ENCODE results near the gene STX19. TPM values are rescaled to one million over a fixed set of nuclear protein-coding genes. Genes with fewer than 3 reads are reported as not detected.

Gene STX19
- polyA plus RNA-seq: 0.26 TPM

DNA sequence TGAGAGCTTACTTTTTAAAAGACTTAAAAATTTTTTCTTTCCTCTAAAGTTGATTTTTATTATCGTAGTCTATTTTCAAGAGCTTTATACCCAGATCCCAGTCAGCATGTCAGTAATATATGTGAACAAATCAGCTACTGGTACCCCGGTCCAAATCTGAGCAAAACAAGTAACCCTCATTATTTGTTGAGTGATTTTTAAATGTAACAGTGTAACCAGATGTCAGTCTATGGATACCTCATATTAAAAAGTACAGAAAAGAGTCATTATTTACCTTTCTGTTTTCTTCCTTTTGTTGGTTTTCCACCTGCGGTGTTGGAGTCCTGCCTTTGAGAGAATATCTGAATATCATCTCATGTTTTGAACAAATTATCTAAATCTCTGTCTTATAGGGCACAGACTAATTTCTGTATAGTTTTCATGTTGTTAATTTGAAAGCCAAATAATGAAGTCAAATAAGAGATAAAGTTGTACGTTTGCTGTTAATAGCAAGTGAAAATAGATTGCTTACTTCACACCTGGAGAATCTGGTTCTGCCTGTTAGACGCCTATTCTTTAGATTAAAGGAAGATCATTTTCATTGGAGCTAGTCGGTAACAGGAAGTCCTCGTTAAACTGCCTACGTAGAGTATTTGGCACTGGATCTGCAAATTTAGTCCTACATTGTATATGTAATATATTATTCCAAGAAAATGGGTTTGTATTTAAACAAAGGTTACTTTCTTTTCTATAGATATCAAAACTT, at the start of gene STX19:
Gene STX19 (minus strand): TSS at position 505 of the 745 bp plus-strand sequence. CDS start 13,328 bp downstream, outside the sequence.
- Mint-ChIP-seq H3K36me3 (peaks cover 8% of the 10 kb centered on the region), H3K4me1 (no peaks in the 10 kb centered on the region), H3K9me3 (no peaks in the 10 kb centered on the region), H3K27ac (peak within 1 kb of the TSS in 1 of 3 donors; percentile 44), H3K27me3 (no peaks in the 10 kb centered on the region), H3K4me3 (no peak within 1 kb of the TSS)

DNA sequence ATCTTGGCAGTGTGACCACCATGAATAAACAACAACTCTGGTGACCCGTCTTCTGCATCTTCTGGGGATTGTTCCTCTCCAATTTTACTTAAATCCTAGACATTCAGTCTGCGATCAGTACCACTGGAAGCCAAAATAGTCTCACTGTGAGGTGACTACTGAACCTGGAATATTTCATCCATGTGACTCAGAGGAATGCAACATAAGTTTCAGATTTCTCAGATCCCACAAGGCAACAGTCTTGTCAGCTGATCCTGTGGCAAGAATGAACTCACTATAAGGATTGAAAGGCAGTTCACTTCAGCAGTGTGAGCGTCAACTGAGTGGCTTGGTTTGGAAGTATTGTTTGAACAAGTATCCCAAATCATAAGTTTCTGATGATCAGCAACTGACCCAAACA, 47.7 kb upstream of the STX19 start:
- Mint-ChIP-seq H3K4me1 (peaks cover 22 to 43% (median 41%) of the 10 kb centered on the region in 3 donors), H3K27me3 (no peaks in the 10 kb centered on the region), H3K27ac (no peak overlapping the region), H3K4me3 (no peak overlapping the region), H3K36me3 (peaks cover 16% of the 10 kb centered on the region), H3K9me3 (peaks cover 0 to 2% (median 0%) of the 10 kb centered on the region in 3 donors)

- no peak overlapping the region for H3K27ac Mint-ChIP-seq
- H3K27me3 Mint-ChIP-seq: no peaks in the 10 kb centered on the region
- H3K4me1 Mint-ChIP-seq: peaks cover 21 to 35% (median 30%) of the 10 kb centered on the region in 3 donors
- no peak overlapping the region for H3K4me3 Mint-ChIP-seq
- H3K36me3 Mint-ChIP-seq: peaks cover 12% of the 10 kb centered on the region
- H3K9me3 Mint-ChIP-seq: peaks cover 0 to 3% (median 0%) of the 10 kb centered on the region in 3 donors
These were observed 43.4 kb upstream of the STX19 start for GRCh38 chr3:94071713-94072284.

DNA sequence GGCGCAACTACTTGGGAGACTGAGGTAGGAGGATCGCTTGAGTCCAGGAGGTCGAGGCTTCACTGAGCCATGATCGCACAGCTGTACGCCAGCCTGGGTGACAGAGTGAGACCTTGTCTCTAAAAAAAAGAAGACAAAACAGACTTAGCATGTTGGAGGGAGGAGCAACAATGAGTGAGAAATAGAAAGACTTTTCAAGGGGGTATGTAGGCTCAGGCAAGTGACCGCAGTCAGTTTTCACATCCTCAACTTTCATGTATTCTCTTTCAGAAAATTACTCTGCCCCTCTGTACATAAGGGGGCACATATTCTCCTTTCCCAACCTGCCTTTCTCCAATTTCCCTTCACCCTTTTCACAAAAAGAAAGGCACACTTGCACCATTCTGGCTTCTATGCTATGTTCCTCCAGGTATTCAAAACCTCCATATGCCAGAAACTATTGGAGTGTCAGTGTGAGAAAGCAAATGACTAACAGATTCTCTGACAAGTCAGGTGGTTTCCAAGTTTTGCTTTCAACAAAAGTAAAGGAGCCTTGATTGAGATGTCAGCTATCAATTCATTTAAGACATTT, 42.0 kb upstream of the STX19 start:
- Mint-ChIP-seq H3K9me3 (peaks cover 0 to 3% (median 0%) of the 10 kb centered on the region in 3 donors), H3K27me3 (no peaks in the 10 kb centered on the region), H3K4me1 (peaks cover 31 to 45% (median 42%) of the 10 kb centered on the region in 3 donors), H3K36me3 (peaks cover 13% of the 10 kb centered on the region), H3K27ac (no peak overlapping the region), H3K4me3 (no peak overlapping the region)

- peak overlapping the region in 1 of 3 donors; percentile 42 for H3K27ac Mint-ChIP-seq
- peaks cover 13% of the 10 kb centered on the region for H3K36me3 Mint-ChIP-seq
- H3K4me1 Mint-ChIP-seq: peaks cover 31 to 43% (median 38%) of the 10 kb centered on the region in 3 donors
- no peaks in the 10 kb centered on the region for H3K27me3 Mint-ChIP-seq
- H3K9me3 Mint-ChIP-seq: peaks cover 0 to 3% (median 0%) of the 10 kb centered on the region in 3 donors
- peak overlapping the region in 1 of 4 donors; percentile 58 for H3K4me3 Mint-ChIP-seq
These were observed 40.9 kb upstream of the STX19 start for GRCh38 chr3:94069194-94069813.

DNA sequence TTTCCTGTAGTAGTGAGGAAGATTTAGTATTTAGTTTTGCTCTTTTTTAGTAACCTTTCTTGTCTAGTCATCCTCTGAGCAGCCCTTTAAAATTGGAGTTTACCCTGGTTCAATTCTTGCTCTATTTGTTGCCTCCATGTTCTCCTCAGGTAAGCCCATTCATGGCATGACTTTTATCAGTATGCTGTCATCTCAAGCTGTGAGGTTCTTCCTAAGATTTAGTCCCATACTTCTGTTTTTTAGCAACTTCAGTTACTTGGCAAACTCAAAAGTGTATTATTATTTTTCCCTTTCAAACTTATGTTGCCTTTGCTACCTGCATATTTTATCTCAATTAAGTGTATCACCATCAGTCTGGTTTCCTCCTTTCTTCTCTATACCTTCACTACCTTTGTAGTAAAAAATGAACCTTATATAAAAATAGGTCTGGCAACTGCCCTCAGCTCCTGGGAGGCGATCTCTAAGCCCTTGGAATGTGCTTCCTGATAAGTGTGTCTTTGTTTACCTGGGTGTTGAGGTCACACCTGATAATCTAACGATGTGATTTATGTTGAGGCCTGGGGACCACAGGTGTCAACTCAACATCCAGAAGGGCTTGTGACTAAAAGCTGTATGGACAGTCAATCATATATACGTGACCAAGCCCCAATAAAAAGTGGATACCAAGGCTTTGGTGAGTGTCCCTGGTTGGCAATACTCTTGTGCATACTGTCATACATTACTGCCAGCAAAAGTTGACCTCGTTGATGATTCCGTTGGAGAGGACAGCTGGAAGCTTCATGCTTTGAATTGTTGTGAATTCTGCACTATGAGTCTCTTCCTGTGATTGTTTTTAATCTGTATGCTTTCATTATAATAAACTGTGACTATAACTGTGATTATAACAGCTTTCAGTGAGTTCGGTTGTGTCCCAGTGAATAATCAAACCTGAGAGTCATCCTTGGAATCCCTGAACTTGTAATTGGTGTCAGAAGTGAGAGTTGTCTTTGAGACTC, 38.4 kb upstream of the STX19 start:
- Mint-ChIP-seq H3K27me3 (no peaks in the 10 kb centered on the region), H3K27ac (peak overlapping the region in 2 of 3 donors; percentile 47 to 80), H3K4me3 (peak overlapping the region in 3 of 4 donors; percentile 15 to 73 (median 65)), H3K9me3 (peaks cover 0 to 1% (median 0%) of the 10 kb centered on the region in 3 donors), H3K4me1 (peaks cover 34 to 46% (median 37%) of the 10 kb centered on the region in 3 donors), H3K36me3 (peaks cover 3% of the 10 kb centered on the region)

GRCh38 chr3:94065819-94066480, 37.6 kb upstream of the STX19 start:
- peaks cover 3% of the 10 kb centered on the region for H3K36me3 Mint-ChIP-seq
- H3K4me3 Mint-ChIP-seq: peak overlapping the region in 1 of 4 donors; percentile 15
- H3K27ac Mint-ChIP-seq: peak overlapping the region in 1 of 3 donors; percentile 80
- peaks cover 0 to 1% (median 0%) of the 10 kb centered on the region in 3 donors for H3K9me3 Mint-ChIP-seq
- peaks cover 30 to 44% (median 37%) of the 10 kb centered on the region in 3 donors for H3K4me1 Mint-ChIP-seq
- no peaks in the 10 kb centered on the region for H3K27me3 Mint-ChIP-seq

- H3K27ac Mint-ChIP-seq: no peak overlapping the region
- peaks cover 3% of the 10 kb centered on the region for H3K36me3 Mint-ChIP-seq
- peaks cover 0 to 1% (median 0%) of the 10 kb centered on the region in 3 donors for H3K9me3 Mint-ChIP-seq
- peaks cover 30 to 44% (median 37%) of the 10 kb centered on the region in 3 donors for H3K4me1 Mint-ChIP-seq
- H3K4me3 Mint-ChIP-seq: peak overlapping the region in 2 of 4 donors; percentile 8 to 73
- H3K27me3 Mint-ChIP-seq: no peaks in the 10 kb centered on the region
These were observed 36.7 kb upstream of the STX19 start for GRCh38 chr3:94065122-94065521.

DNA sequence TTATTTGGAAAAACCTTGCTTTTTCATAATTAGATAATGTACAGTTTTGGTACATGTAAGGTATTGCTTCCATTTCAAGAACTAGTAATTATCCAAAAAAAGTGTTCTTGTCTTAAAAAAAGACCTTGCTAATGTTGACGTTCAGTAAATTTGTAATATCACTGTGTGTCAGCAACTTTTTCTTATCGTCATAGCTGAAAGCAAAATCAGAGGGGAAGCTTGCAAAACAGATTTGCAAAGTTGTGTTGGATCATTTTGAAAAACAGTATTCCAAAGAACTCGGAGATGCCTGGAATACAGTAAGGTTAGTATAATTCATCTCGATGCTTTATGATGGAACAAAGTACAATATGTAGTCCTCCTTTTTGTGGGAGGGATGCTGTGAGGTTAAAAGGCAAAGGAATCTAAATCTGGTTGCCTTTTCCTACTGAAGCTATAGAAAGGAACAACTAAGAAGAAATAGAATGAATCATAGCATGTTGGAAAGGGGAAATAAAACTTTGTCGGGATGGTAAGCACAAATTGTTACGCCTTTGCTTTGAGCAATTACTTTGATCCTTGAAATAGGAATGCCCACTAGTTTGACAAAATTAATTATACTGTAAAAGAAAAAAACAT, 36.0 kb upstream of the STX19 start:
- Mint-ChIP-seq H3K36me3 (peaks cover 3% of the 10 kb centered on the region), H3K27ac (peak overlapping the region in 2 of 3 donors; percentile 87 to 100), H3K4me3 (peak overlapping the region; percentile 96 to 99 (median 98)), H3K4me1 (peaks cover 28 to 43% (median 37%) of the 10 kb centered on the region in 3 donors), H3K9me3 (peaks cover 0 to 1% (median 0%) of the 10 kb centered on the region in 3 donors), H3K27me3 (no peaks in the 10 kb centered on the region)

DNA sequence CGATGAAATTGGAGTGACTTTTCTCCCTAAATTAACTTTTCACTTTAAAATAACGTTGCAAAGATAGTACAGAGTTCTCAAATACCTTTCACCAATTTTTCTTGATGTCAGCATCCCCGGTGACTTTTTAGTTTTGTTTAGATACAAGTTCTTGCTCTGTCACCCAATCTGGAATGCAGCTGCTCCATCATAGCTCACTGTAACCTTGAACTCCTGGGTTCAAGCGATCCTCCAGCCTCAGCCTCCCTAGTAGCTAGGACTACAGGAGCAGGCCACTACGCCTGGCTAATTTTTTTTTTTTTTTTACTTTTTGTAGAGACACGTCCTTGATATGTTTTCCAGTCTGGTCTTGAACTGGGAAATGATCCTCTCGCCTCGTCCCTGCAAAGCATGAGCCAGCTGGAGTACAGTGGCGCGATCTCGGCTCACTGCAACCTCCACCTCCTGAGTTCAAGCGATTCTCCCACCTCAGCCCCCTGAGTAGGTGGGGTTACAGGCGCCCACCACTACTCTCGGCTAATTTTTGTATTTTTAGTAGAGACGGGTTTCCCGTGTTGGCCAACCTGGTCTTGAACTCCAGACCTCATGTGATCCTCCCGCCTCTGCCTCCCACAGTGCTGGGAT, 35.2 kb upstream of the STX19 start:
- H3K27me3 Mint-ChIP-seq: no peaks in the 10 kb centered on the region
- peak overlapping the region; percentile 87 to 100 (median 100) for H3K27ac Mint-ChIP-seq
- H3K9me3 Mint-ChIP-seq: peaks cover 0 to 1% (median 0%) of the 10 kb centered on the region in 3 donors
- H3K4me1 Mint-ChIP-seq: peaks cover 22 to 39% (median 32%) of the 10 kb centered on the region in 3 donors
- peaks cover 3% of the 10 kb centered on the region for H3K36me3 Mint-ChIP-seq
- peak overlapping the region; percentile 96 to 99 (median 98) for H3K4me3 Mint-ChIP-seq

DNA sequence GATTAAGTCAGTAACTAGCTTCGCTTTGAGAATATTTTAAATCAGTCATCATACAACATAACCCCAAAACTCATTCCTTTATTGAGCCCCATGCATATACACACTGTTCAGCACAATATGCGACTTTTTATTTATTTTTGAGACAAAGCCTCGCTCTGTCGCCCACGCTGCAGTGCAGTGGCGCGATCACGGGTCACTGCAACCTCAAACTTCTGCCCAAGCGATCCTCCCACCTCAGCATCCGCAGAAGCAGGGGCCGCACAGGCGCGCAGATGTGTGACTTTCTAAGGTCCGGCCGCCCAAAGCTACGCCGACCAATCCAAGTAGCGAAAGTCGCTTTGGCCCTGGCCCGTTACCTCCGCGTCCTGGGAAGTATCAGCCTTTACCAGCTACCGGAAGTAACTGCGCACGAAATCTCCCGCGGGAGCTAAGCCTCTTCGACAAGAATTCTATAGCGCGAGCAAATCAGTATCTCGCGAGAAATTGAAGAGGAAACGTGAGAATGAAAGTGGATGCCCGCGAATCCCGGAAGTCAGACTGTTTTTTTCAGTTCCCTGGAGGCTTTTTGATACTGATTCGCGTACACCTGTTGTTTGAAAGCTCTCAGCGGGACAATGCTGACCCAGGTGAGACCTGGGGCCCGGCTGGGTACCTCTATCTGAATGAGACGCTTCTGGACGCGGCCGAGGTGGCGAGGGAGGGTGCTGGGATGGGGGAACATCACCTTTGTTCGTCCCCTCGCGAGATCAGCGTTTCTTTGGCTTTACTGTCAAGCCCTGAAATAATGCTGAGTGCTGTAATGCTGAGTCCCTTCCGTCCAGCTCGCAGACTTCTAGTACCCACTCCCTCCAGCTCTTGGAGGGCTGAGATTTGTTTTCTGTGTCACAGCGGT, 34.4 kb upstream of the STX19 start, which contains the start of the genes DHFR2 and NSUN3:
Gene DHFR2 (minus strand): TSS at position 404 of the 892 bp plus-strand sequence. CDS start 1,405 bp downstream, outside the sequence.
Gene NSUN3 (plus strand): TSS at position 549 of the 892 bp plus-strand sequence. CDS start 66 bp downstream, at position 615.
- Mint-ChIP-seq H3K27me3 (no peaks in the 10 kb centered on the region), H3K4me3 (peak within 1 kb of the TSS; percentile 96 to 99 (median 98)), H3K9me3 (peaks cover 0 to 1% (median 0%) of the 10 kb centered on the region in 3 donors), H3K36me3 (peaks cover 3% of the 10 kb centered on the region), H3K27ac (peak within 1 kb of the TSS; percentile 87 to 100 (median 100)), H3K4me1 (peaks cover 22 to 38% (median 36%) of the 10 kb centered on the region in 3 donors)

- peaks cover 14 to 30% (median 28%) of the 10 kb centered on the region in 3 donors for H3K4me1 Mint-ChIP-seq
- no peaks in the 10 kb centered on the region for H3K9me3 Mint-ChIP-seq
- H3K27ac Mint-ChIP-seq: no peak overlapping the region
- no peaks in the 10 kb centered on the region for H3K36me3 Mint-ChIP-seq
- peak overlapping the region in 1 of 4 donors; percentile 42 for H3K4me3 Mint-ChIP-seq
- H3K27me3 Mint-ChIP-seq: no peaks in the 10 kb centered on the region
These were observed 32.9 kb upstream of the STX19 start for GRCh38 chr3:94061297-94061696.
